GM21360 (cell line): Measurements from ENCODE around the gene NACA2.
"Not testable (repeated sequence)": the region's sequence is repeated elsewhere in the genome, so short reads cannot be mapped to it uniquely, and the experiment has no call there.

ENCODE experiments used
- ATAC-seq: cut with Tn5 transposase; IDR thresholded peaks from one replicate; pipeline ENCODE4 v1.9.1; 2021; ENCODE audit warnings: mild to moderate bottlenecking, moderate library complexity; ENCODE audit not compliant: unreplicated experiment

NACA2 gene

GRCh38 chr17:61552560-61552959, 38.5 kb downstream of the NACA2 start:
- not testable (repeated sequence) for ATAC-seq

GRCh38 chr17:61551255-61551742, 39.7 kb downstream of the NACA2 start:
- no peak for ATAC-seq

GRCh38 chr17:61547113-61547512, 43.9 kb downstream of the NACA2 start:
- no peak for ATAC-seq

- no peak for ATAC-seq
These were observed 45.6 kb downstream of the NACA2 start for GRCh38 chr17:61545335-61545938.

- no peak for ATAC-seq
These were observed 47.1 kb downstream of the NACA2 start for GRCh38 chr17:61543786-61544415.

GRCh38 chr17:61542027-61542426, 49.0 kb downstream of the NACA2 start:
- no peak for ATAC-seq

GRCh38 chr17:61540874-61541273, 50.1 kb downstream of the NACA2 start:
- ATAC-seq = no peak
